ENCODE data around the gene SFXN5.

Gene SFXN5

GRCh38 chr2:73031095-73031678, 40.3 kb downstream of the SFXN5 start:
- POLR2A ChIA-PET, result interaction anchor here (0.6 kb wide), 1 partner anchor 8 kb away, joined by 3 read pairs; no protein-coding TSS in a partner anchor
- CTCF ChIA-PET, result interaction anchor here (0.6 to 1.3 kb wide), 2 partner anchors 37 to 57 kb away, joined by 3 to 4 read pairs; no protein-coding TSS in a partner anchor
- TF ChIP-seq BHLHE40 (IDR thresholded peaks at IDR 0.05; ENCODE audit: borderline replicate concordance) (no peak), FOXK2 (IDR thresholded peaks at IDR 0.05) (no peak), SP1 (IDR thresholded peaks at IDR 0.05) (no peak), PKNOX1 (IDR thresholded peaks at IDR 0.05) (no peak), ARNT (IDR thresholded peaks at IDR 0.05) (no peak), HDGF (IDR thresholded peaks at IDR 0.05; ENCODE audit: borderline replicate concordance) (no peak), NFRKB (IDR thresholded peaks at IDR 0.05) (no peak), ZNF384 (IDR thresholded peaks at IDR 0.05) (no peak), FOXM1 (IDR thresholded peaks at IDR 0.05; ENCODE audit: borderline replicate concordance) (no peak), SUZ12 (IDR thresholded peaks at IDR 0.05) (no peak), LEF1 (IDR thresholded peaks at IDR 0.05; ENCODE audit: borderline replicate concordance) (no peak), L3MBTL2 (conservative IDR thresholded peaks at IDR 0.05) (no peak), ELF4 (IDR thresholded peaks at IDR 0.05) (no peak)

DNA sequence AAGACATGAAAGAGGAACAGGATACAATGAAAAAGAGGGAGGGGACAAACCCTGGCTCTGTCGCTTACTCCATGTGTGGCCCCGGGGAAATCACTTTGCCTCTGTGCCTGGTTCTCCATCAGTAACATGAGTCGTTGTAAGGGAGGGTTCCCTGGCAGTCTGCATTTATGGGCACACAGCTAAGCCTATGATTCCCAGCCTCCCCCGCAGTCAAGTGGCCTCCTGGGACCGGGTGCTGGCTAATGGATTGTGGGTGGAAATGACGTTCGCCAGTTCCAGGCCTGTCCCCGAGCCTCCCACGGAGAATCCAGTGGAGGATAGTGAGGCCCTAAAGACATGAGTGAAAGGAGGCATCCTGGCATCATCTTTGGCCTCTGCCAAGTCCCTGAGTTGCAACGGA, 42.7 kb downstream of the SFXN5 start:
- POLR2A ChIA-PET, result no interaction called here
- TF ChIP-seq PKNOX1 (IDR thresholded peaks at IDR 0.05), result no peak
- TF ChIP-seq ZNF384 (IDR thresholded peaks at IDR 0.05), result no peak
- no peak for TF ChIP-seq LEF1 (IDR thresholded peaks at IDR 0.05; ENCODE audit: borderline replicate concordance)
- no peak for TF ChIP-seq FOXK2 (IDR thresholded peaks at IDR 0.05)
- no peak for TF ChIP-seq TARDBP (IDR thresholded peaks at IDR 0.05)
- no peak for TF ChIP-seq L3MBTL2 (conservative IDR thresholded peaks at IDR 0.05)
- TF ChIP-seq CTBP1 (IDR thresholded peaks at IDR 0.05; ENCODE audit: borderline replicate concordance), result no peak
- no peak for TF ChIP-seq FOXM1 (IDR thresholded peaks at IDR 0.05; ENCODE audit: borderline replicate concordance)
- TF ChIP-seq NFRKB (IDR thresholded peaks at IDR 0.05), result no peak
- TF ChIP-seq SUZ12 (IDR thresholded peaks at IDR 0.05), result no peak
- no peak for TF ChIP-seq HDGF (IDR thresholded peaks at IDR 0.05; ENCODE audit: borderline replicate concordance)
- no peak for TF ChIP-seq ELF4 (IDR thresholded peaks at IDR 0.05)
- no peak for TF ChIP-seq ARNT (IDR thresholded peaks at IDR 0.05)
- no peak for DNase-seq (ENCODE audit: extremely low spot score)
- CTCF ChIA-PET, result no interaction called here

More at GRCh38 chr2:73031095-73031678, 40.3 kb downstream of the SFXN5 start:
- DNase-seq (ENCODE audit: extremely low spot score), result no peak

- POLR2A ChIA-PET, result no interaction called here
- CTCF ChIA-PET, result interaction anchor here (0.6 kb wide), 1 partner anchor 739 kb away, joined by 3 read pairs; no protein-coding TSS in a partner anchor
These were observed 44.2 kb downstream of the SFXN5 start for GRCh38 chr2:73027340-73027739.

GRCh38 chr2:73023497-73023896, 48.0 kb downstream of the SFXN5 start:
- CTCF ChIA-PET, result no interaction called here
- TF ChIP-seq NFRKB (IDR thresholded peaks at IDR 0.05), result no peak
- no peak for TF ChIP-seq LEF1 (IDR thresholded peaks at IDR 0.05; ENCODE audit: borderline replicate concordance)
- no peak for TF ChIP-seq ELF4 (IDR thresholded peaks at IDR 0.05)
- TF ChIP-seq SUZ12 (IDR thresholded peaks at IDR 0.05), result no peak
- no peak for TF ChIP-seq TARDBP (IDR thresholded peaks at IDR 0.05)
- no peak for DNase-seq (ENCODE audit: extremely low spot score)
- POLR2A ChIA-PET, result no interaction called here

More at GRCh38 chr2:73027340-73027739, 44.2 kb downstream of the SFXN5 start:
- no peak for DNase-seq (ENCODE audit: extremely low spot score)
- no peak for TF ChIP-seq SP1 (IDR thresholded peaks at IDR 0.05)
- TF ChIP-seq SUZ12 (IDR thresholded peaks at IDR 0.05), result no peak
- no peak for TF ChIP-seq TARDBP (IDR thresholded peaks at IDR 0.05)
- TF ChIP-seq HDGF (IDR thresholded peaks at IDR 0.05; ENCODE audit: borderline replicate concordance), result no peak
- TF ChIP-seq BHLHE40 (IDR thresholded peaks at IDR 0.05; ENCODE audit: borderline replicate concordance), result no peak
- TF ChIP-seq FOXA1 (IDR thresholded peaks at IDR 0.05), result no peak
- TF ChIP-seq LEF1 (IDR thresholded peaks at IDR 0.05; ENCODE audit: borderline replicate concordance), result no peak
- no peak for TF ChIP-seq NFRKB (IDR thresholded peaks at IDR 0.05)
- TF ChIP-seq FOXM1 (IDR thresholded peaks at IDR 0.05; ENCODE audit: borderline replicate concordance), result no peak
- TF ChIP-seq ELF4 (IDR thresholded peaks at IDR 0.05), result no peak
- no peak for TF ChIP-seq CTBP1 (IDR thresholded peaks at IDR 0.05; ENCODE audit: borderline replicate concordance)
- TF ChIP-seq ZNF384 (IDR thresholded peaks at IDR 0.05), result no peak
- no peak for TF ChIP-seq L3MBTL2 (conservative IDR thresholded peaks at IDR 0.05)
- TF ChIP-seq PKNOX1 (IDR thresholded peaks at IDR 0.05), result no peak
- no peak for TF ChIP-seq FOXK2 (IDR thresholded peaks at IDR 0.05)
- TF ChIP-seq ARNT (IDR thresholded peaks at IDR 0.05), result no peak

- CTCF ChIA-PET, result no interaction called here
- POLR2A ChIA-PET, result no interaction called here
- DNase-seq (ENCODE audit: extremely low spot score), result no peak
- TF ChIP-seq TARDBP (IDR thresholded peaks at IDR 0.05), result no peak
- no peak for TF ChIP-seq FOXK2 (IDR thresholded peaks at IDR 0.05)
- no peak for TF ChIP-seq NFRKB (IDR thresholded peaks at IDR 0.05)
- no peak for TF ChIP-seq PKNOX1 (IDR thresholded peaks at IDR 0.05)
- TF ChIP-seq ELF4 (IDR thresholded peaks at IDR 0.05), result no peak
- TF ChIP-seq CTBP1 (IDR thresholded peaks at IDR 0.05; ENCODE audit: borderline replicate concordance), result no peak
- no peak for TF ChIP-seq ARNT (IDR thresholded peaks at IDR 0.05)
- no peak for TF ChIP-seq ZNF384 (IDR thresholded peaks at IDR 0.05)
- no peak for TF ChIP-seq SP1 (IDR thresholded peaks at IDR 0.05)
- no peak for TF ChIP-seq FOXA1 (IDR thresholded peaks at IDR 0.05)
- no peak for TF ChIP-seq SUZ12 (IDR thresholded peaks at IDR 0.05)
- no peak for TF ChIP-seq FOXM1 (IDR thresholded peaks at IDR 0.05; ENCODE audit: borderline replicate concordance)
These were observed 49.4 kb downstream of the SFXN5 start for GRCh38 chr2:73022024-73022568.
